Muscle layer of colon (tissue), 2 donors: ENCODE measurements around the gene AGAP1.
"Not testable (repeated sequence)": the region's sequence is repeated elsewhere in the genome, so short reads cannot be mapped to it uniquely, and the experiment has no call there.

Experiments
- H3K27ac ChIP-seq: one replicate; pipeline ENCODE4 v1.7.0; 2013; ENCODE audit warnings: low read depth, mild to moderate bottlenecking, low read length, moderate library complexity
- H3K27me3 ChIP-seq, 2 donors: one replicate each; pipeline ENCODE4 v1.7.0; 2013; ENCODE audit warnings: low read length in 2 of 2, mild to moderate bottlenecking in 2 of 2; ENCODE audit not compliant: insufficient read depth in 2 of 2, control insufficient read depth in 1 of 2
- H3K36me3 ChIP-seq: one replicate; pipeline ENCODE4 v1.7.0; 2013; ENCODE audit warnings: mild to moderate bottlenecking, low read length; ENCODE audit not compliant: insufficient read depth
- H3K4me1 ChIP-seq: one replicate; pipeline ENCODE4 v1.7.0; 2013; ENCODE audit warnings: mild to moderate bottlenecking, low read length; ENCODE audit not compliant: insufficient read depth
- H3K4me3 ChIP-seq, 2 donors: one replicate each; pipeline ENCODE4 v1.7.0; 2013; ENCODE audit warnings: low read length in 2 of 2, low read depth in 1 of 2, mild to moderate bottlenecking in 1 of 2, moderate library complexity in 1 of 2
- H3K9ac ChIP-seq: one replicate; pipeline ENCODE4 v1.7.0; 2013; ENCODE audit warnings: low read length
- H3K9me3 ChIP-seq: one replicate; pipeline ENCODE4 v1.7.0; 2013; ENCODE audit warnings: mild to moderate bottlenecking, low read length
- donor health status: abdominal sarcoma.
- donor health status: Adenocarcinoma of cecum.

The AGAP1 gene

GRCh38 chr2:235764478-235764877, 270.6 kb downstream of the AGAP1 start:
- not testable (repeated sequence) for H3K4me3 ChIP-seq, H3K4me1 ChIP-seq, H3K27me3 ChIP-seq, H3K9ac ChIP-seq, H3K9me3 ChIP-seq, H3K27ac ChIP-seq
- H3K36me3 ChIP-seq: peaks cover 18% of the 10 kb centered on the region

- peaks cover 18% of the 10 kb centered on the region for H3K36me3 ChIP-seq
- H3K9ac ChIP-seq: no peak overlapping the region
- H3K4me3 ChIP-seq: no peak overlapping the region
- peaks cover 9% of the 10 kb centered on the region for H3K4me1 ChIP-seq
- no peaks in the 10 kb centered on the region for H3K9me3 ChIP-seq
- no peaks in the 10 kb centered on the region for H3K27me3 ChIP-seq
- no peak overlapping the region for H3K27ac ChIP-seq
Observed at GRCh38 chr2:235765181-235765820, 271.5 kb downstream of the AGAP1 start.

GRCh38 chr2:235766278-235766677, 272.4 kb downstream of the AGAP1 start:
- peaks cover 9% of the 10 kb centered on the region for H3K4me1 ChIP-seq
- no peak overlapping the region for H3K27ac ChIP-seq
- H3K9ac ChIP-seq: no peak overlapping the region
- no peaks in the 10 kb centered on the region for H3K27me3 ChIP-seq
- no peaks in the 10 kb centered on the region for H3K9me3 ChIP-seq
- H3K4me3 ChIP-seq: no peak overlapping the region
- peaks cover 18% of the 10 kb centered on the region for H3K36me3 ChIP-seq

GRCh38 chr2:235768606-235769005, 274.8 kb downstream of the AGAP1 start:
- no peak overlapping the region for H3K27ac ChIP-seq
- H3K9ac ChIP-seq: no peak overlapping the region
- no peak overlapping the region for H3K4me3 ChIP-seq
- H3K36me3 ChIP-seq: peaks cover 11% of the 10 kb centered on the region
- no peaks in the 10 kb centered on the region for H3K9me3 ChIP-seq
- no peaks in the 10 kb centered on the region for H3K27me3 ChIP-seq
- H3K4me1 ChIP-seq: peaks cover 9% of the 10 kb centered on the region

GRCh38 chr2:235769046-235769445, 275.2 kb downstream of the AGAP1 start:
- Histone ChIP-seq H3K36me3 (peaks cover 9% of the 10 kb centered on the region), H3K9ac (no peak overlapping the region), H3K9me3 (no peaks in the 10 kb centered on the region), H3K27me3 (no peaks in the 10 kb centered on the region), H3K4me3 (no peak overlapping the region), H3K4me1 (peaks cover 9% of the 10 kb centered on the region), H3K27ac (no peak overlapping the region)

GRCh38 chr2:235770909-235771820, 277.3 kb downstream of the AGAP1 start:
- H3K4me1 ChIP-seq: peaks cover 5% of the 10 kb centered on the region
- no peak overlapping the region for H3K4me3 ChIP-seq
- H3K9ac ChIP-seq: no peak overlapping the region
- peaks cover 10% of the 10 kb centered on the region for H3K36me3 ChIP-seq
- H3K9me3 ChIP-seq: no peaks in the 10 kb centered on the region
- H3K27ac ChIP-seq: no peak overlapping the region
- no peaks in the 10 kb centered on the region for H3K27me3 ChIP-seq

GRCh38 chr2:235773188-235773928, 279.5 kb downstream of the AGAP1 start:
- Histone ChIP-seq H3K4me3 (no peak overlapping the region), H3K36me3 (peaks cover 15% of the 10 kb centered on the region), H3K27ac (no peak overlapping the region), H3K9ac (no peak overlapping the region), H3K27me3 (no peaks in the 10 kb centered on the region), H3K9me3 (no peaks in the 10 kb centered on the region), H3K4me1 (no peaks in the 10 kb centered on the region)

GRCh38 chr2:235774153-235774870, 280.5 kb downstream of the AGAP1 start:
- no peak overlapping the region for H3K9ac ChIP-seq
- H3K27me3 ChIP-seq: no peaks in the 10 kb centered on the region
- H3K4me1 ChIP-seq: no peaks in the 10 kb centered on the region
- H3K4me3 ChIP-seq: no peak overlapping the region
- no peak overlapping the region for H3K27ac ChIP-seq
- no peaks in the 10 kb centered on the region for H3K9me3 ChIP-seq
- peaks cover 15% of the 10 kb centered on the region for H3K36me3 ChIP-seq

- Histone ChIP-seq H3K36me3 (peaks cover 15% of the 10 kb centered on the region), H3K27me3 (no peaks in the 10 kb centered on the region), H3K9ac (no peak overlapping the region), H3K4me1 (no peaks in the 10 kb centered on the region), H3K4me3 (no peak overlapping the region), H3K27ac (no peak overlapping the region), H3K9me3 (no peaks in the 10 kb centered on the region)
Observed at GRCh38 chr2:235776531-235776930, 282.7 kb downstream of the AGAP1 start.

- Histone ChIP-seq H3K36me3 (peaks cover 10% of the 10 kb centered on the region), H3K27ac (no peak overlapping the region), H3K9me3 (no peaks in the 10 kb centered on the region), H3K27me3 (no peaks in the 10 kb centered on the region), H3K4me3 (no peak overlapping the region), H3K9ac (no peak overlapping the region), H3K4me1 (no peaks in the 10 kb centered on the region)
Observed at GRCh38 chr2:235779444-235779896, 285.6 kb downstream of the AGAP1 start.

GRCh38 chr2:235780401-235780800, 286.6 kb downstream of the AGAP1 start:
- Histone ChIP-seq H3K36me3 (peaks cover 10% of the 10 kb centered on the region), H3K9me3 (no peaks in the 10 kb centered on the region), H3K27ac (no peak overlapping the region), H3K4me1 (no peaks in the 10 kb centered on the region), H3K27me3 (no peaks in the 10 kb centered on the region), H3K4me3 (no peak overlapping the region), H3K9ac (no peak overlapping the region)
